ENCODE results near the gene NCKAP1.

- TF ChIP-seq POLR2A (IDR thresholded peaks at IDR 0.05; ENCODE audit: low read depth, low read length) (no peak), POLR2AphosphoS5 (IDR thresholded peaks at IDR 0.05; ENCODE audit: low read depth, low read length) (no peak)
Observed at GRCh38 chr2:183057333-183057985, 19.2 kb upstream of the NCKAP1 start.
